Lung (tissue), 12 donors: ENCODE measurements around the gene TMEM8B. TPM values are rescaled to one million over a fixed set of nuclear protein-coding genes. Genes with fewer than 3 reads are reported as not detected.

Experiments
- ATAC-seq: fragments of 200-7000 bp; cut with Tn5 transposase; one replicate; pipeline ENCODE4 v1.9.1; 2020; ENCODE audit warnings: moderate number of reproducible peaks; ENCODE audit not compliant: insufficient read depth, low FRiP score
- DNase-seq, 3 donors: peaks; one replicate each; pipeline ENCODE4 v3.0.0-alpha.2; 2013 to 2017
- H3K27ac ChIP-seq, 2 donors: one replicate each; pipeline ENCODE4 v1.5.1; 2013; ENCODE audit warnings: mild to moderate bottlenecking in 2 of 2, moderate library complexity in 2 of 2, control low read depth in 1 of 2, inconsistent platforms in 1 of 2, low read depth in 1 of 2, low read length in 1 of 2
- H3K27me3 ChIP-seq, 3 donors: one replicate each; pipeline ENCODE4 v1.5.1; 2013; ENCODE audit warnings: low read length in 2 of 3; ENCODE audit not compliant: control insufficient read depth in 3 of 3, insufficient read depth in 3 of 3
- H3K36me3 ChIP-seq, 4 donors: one replicate each; pipeline ENCODE4 v1.5.1; 2013; ENCODE audit warnings: low read length in 4 of 4, mild to moderate bottlenecking in 1 of 4, moderate library complexity in 1 of 4; ENCODE audit not compliant: control insufficient read depth in 4 of 4, insufficient read depth in 4 of 4
- H3K4me1 ChIP-seq, 5 donors: one replicate each; pipeline ENCODE4 v1.5.1; 2013; ENCODE audit warnings: low read length in 5 of 5, mild to moderate bottlenecking in 2 of 5, moderate library complexity in 1 of 5; ENCODE audit not compliant: control insufficient read depth in 5 of 5, insufficient read depth in 5 of 5
- H3K4me3 ChIP-seq: one replicate; pipeline ENCODE4 v1.5.1; 2013; ENCODE audit warnings: mild to moderate bottlenecking, control low read depth, moderate library complexity
- H3K9ac ChIP-seq, 2 donors: one replicate each; pipeline ENCODE4 v1.5.1; 2013; ENCODE audit warnings: low read length in 2 of 2, control low read depth in 1 of 2; ENCODE audit not compliant: insufficient read depth in 1 of 2
- H3K9me3 ChIP-seq, 4 donors: one replicate each; pipeline ENCODE4 v1.5.1; 2013; ENCODE audit warnings: low read length in 3 of 4, mild to moderate bottlenecking in 1 of 4, moderate library complexity in 1 of 4; ENCODE audit not compliant: control insufficient read depth in 4 of 4, insufficient read depth in 3 of 4
- CTCF ChIP-seq: IDR thresholded peaks from 2 replicates; pipeline ENCODE4 v1.5.1; 2012; ENCODE audit warnings: mild to moderate bottlenecking; ENCODE audit errors: control extremely low read depth, extremely low read depth
- WGBS, 2 donors: extraction: QIAGEN DNeasy Blood & Tissue Kit; methylation state at CpG; one replicate each; pipeline ENCODE4 v1.1.7; 2013; 5-methylcytosine and 5-hydroxymethylcytosine counted together
- polyA plus RNA-seq, 2 donors: library from polyadenylated mRNA; stranded (reverse); fragments of 200-250 nt; gene quantifications; one replicate each; pipeline ENCODE4 v1.2.1, GENCODE V29; 2013
- total RNA-seq, 2 donors: library from RNA; depleted of rRNA in 1 of 2; stranded (reverse); fragments of >200 nt in 1 of 2; gene quantifications; one replicate each; pipeline ENCODE4 v1.2.1, GENCODE V29; 2014 to 2021
- donor health status: control.
- donor health status: control.
- donor health status: Bipolar disorder and iron deficiency.
- donor health status: healthy.
- donor health status: DM: yes; HTN: yes; CAD: no.

Gene TMEM8B
- total and polyA plus RNA-seq, 4 donors = 6.3 to 13.1 (median 9.1) TPM

GRCh38 chr9:35835766-35836165, 6.7 kb downstream of the TMEM8B start:
- H3K27ac ChIP-seq = peak overlapping the region in 1 of 2 donors; percentile 68
- ATAC-seq = no peak
- TF ChIP-seq CTCF = no peak
- 49 to 65% methylated on average over 2 of the region's 2 CpGs for WGBS, 2 donors
- H3K4me3 ChIP-seq = no peak overlapping the region
- H3K4me1 ChIP-seq = peaks cover 4 to 29% (median 14%) of the 10 kb centered on the region in 5 donors
- DNase-seq = no peak
- H3K36me3 ChIP-seq = peaks cover 0 to 3% (median 0%) of the 10 kb centered on the region in 4 donors
- no peaks in the 10 kb centered on the region for H3K27me3 ChIP-seq
- H3K9me3 ChIP-seq = no peaks in the 10 kb centered on the region
- no peak overlapping the region for H3K9ac ChIP-seq

GRCh38 chr9:35836595-35836994, 7.6 kb downstream of the TMEM8B start:
- TF ChIP-seq CTCF = no peak
- WGBS, 2 donors = 95 to 96% methylated on average over 5 of the region's 5 CpGs
- H3K4me3 ChIP-seq = no peak overlapping the region
- DNase-seq (no peak), ATAC-seq (no peak)
- H3K9ac ChIP-seq = no peak overlapping the region
- H3K27me3 ChIP-seq = no peaks in the 10 kb centered on the region
- peaks cover 0 to 3% (median 0%) of the 10 kb centered on the region in 4 donors for H3K36me3 ChIP-seq
- no peak overlapping the region for H3K27ac ChIP-seq
- H3K4me1 ChIP-seq = peaks cover 4 to 23% (median 11%) of the 10 kb centered on the region in 5 donors
- H3K9me3 ChIP-seq = no peaks in the 10 kb centered on the region

- TF ChIP-seq CTCF = no peak
- H3K27ac ChIP-seq = no peak overlapping the region
- no peaks in the 10 kb centered on the region for H3K27me3 ChIP-seq
- 82 to 87% methylated on average over 5 of the region's 5 CpGs for WGBS, 2 donors
- ATAC-seq = no peak
- no peak overlapping the region for H3K4me3 ChIP-seq
- no peak overlapping the region for H3K9ac ChIP-seq
- H3K9me3 ChIP-seq = no peaks in the 10 kb centered on the region
- no peak for DNase-seq
- peaks cover 3 to 14% (median 11%) of the 10 kb centered on the region in 5 donors for H3K4me1 ChIP-seq
- peaks cover 0 to 3% (median 2%) of the 10 kb centered on the region in 4 donors for H3K36me3 ChIP-seq
Measured at GRCh38 chr9:35839926-35840325, 10.9 kb downstream of the TMEM8B start.
